GM18508 (cell line): ENCODE data around the gene TARM1.

Experiments used
- ATAC-seq: cut with Tn5 transposase; IDR thresholded peaks from one replicate; pipeline ENCODE4 v1.9.1; 2021; ENCODE audit warnings: moderate number of reproducible peaks; ENCODE audit not compliant: insufficient read depth, unreplicated experiment

Gene TARM1

DNA sequence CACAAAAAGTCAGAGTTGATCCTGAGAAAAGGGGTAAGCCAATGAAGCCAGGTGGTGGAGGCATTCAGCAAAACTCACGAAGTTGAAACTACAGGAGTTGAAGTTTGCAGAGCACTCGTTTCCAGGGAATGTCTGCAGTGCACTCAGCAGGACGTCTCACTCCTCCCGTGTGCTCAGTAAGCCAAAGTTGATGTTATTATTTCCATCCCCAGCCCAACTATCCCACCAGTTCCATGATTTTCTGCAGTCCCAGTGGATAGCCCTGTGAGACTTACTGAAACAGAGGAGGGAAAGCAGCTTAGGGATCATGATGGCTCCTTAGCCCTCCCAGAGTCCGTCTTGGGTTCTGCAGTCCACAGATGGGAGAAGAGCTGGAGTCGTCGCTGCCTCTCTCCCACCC, at the start of gene TARM1:
Gene TARM1 (minus strand): TSS at position 334 of the 400 bp plus-strand sequence. CDS start 25 bp downstream, at position 309.
- no peak for ATAC-seq

DNA sequence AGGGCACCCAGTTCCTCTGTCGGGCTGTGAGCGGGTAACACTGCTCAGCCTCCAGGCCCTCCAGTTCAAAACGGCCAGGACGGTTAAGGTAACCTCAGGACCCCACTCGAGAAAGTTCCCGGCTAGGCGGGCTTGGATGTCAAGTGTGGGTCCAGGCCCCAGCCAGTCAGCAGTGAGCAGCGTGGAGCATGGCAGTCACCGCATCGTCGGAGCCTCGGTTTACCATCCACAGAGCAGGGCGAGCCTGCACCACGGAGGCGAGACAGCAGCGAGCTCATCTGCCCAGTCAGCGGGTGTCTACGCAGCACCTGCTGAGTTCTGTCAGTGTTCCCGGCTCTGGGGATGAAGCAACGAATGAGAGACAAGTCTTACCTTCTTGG, 48.4 kb upstream of the TARM1 start:
- no peak for ATAC-seq

DNA sequence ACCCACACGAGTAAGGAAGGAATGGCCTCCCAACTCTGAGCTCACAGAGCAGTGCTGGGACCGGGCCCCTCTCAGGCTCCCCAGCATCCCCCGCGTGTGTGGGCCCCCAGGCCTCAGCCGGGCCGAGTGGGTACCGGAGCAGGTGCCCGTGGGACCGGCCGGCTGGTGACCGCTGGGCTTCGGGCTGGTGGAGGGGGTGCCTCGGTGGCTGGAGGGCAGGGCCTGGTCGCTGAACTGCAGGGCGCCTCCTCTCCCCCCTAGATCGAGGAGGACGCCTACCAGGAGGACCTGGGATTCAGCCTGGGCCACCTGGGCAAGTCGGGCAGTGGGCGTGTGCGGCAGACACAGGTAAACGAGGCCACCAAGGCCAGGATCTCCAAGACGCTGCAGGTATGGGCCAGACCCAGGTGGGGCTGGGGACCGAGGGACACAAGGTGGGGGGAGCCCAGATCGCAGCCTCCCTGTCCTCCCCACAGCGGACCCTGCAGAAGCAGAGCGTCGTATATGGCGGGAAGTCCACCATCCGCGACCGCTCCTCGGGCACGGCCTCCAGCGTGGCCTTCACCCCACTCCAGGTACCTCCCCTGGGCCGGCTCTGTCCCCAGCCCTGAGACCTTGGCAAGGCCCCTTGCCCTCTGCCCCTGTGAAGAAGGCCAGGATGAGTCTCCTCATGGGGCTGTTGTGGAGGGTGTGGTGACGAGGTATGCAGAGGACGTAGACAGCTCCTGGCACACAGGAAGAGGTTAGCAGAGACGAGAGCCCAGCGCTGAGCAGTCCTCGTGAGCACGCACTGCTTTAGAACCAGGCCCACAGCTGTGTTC, 47.8 kb upstream of the TARM1 start:
- ATAC-seq: no peak

DNA sequence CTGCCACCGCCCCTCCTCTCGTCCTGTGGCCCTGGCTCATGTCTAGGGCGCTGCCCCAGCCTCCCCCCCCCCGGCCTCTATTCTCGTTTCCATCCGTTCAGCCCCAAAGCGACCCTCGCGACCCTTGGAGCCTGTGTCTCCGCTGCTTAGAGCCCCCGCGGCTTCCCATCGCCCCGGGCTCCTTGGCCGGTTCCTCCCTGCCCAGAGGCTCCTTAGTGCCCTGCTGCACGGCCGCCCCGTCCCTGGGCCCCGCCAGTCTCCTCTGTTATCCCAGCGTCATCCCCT, 47.2 kb upstream of the TARM1 start:
- ATAC-seq: no peak

DNA sequence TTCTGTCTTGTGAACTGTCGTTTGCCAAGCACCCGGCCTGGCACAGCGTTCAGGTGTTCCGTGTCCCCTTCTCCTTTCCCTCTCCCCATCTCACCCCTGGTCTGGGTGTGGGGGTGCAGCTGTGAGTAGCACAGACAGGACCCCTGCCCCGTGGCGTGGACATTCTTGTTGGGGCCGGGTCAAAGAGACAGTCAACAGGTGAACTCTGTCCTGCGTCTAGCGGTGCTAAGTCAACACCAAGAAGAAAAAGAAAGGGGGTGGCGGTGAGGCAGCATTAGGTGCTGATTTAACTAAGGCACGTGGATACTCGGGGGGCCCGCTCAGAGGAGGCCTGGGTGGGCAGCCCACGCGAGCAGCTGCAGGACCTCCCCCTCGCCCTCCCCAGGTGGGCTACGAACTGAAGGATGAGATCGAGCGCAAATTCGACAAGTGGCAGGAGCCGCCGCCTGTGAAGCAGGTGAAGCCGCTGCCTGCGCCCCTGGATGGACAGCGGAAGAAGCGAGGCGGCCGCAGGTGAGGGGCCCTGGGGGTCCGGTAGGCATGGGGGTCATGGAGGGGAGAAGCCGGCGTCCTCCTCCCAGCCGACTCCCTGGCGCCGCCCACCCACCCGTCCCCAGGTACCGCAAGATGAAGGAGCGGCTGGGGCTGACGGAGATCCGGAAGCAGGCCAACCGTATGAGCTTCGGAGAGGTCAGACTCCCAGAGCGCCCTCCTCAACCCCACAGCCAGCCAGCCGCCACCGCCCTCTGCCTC, 46.7 kb upstream of the TARM1 start:
- no peak for ATAC-seq

DNA sequence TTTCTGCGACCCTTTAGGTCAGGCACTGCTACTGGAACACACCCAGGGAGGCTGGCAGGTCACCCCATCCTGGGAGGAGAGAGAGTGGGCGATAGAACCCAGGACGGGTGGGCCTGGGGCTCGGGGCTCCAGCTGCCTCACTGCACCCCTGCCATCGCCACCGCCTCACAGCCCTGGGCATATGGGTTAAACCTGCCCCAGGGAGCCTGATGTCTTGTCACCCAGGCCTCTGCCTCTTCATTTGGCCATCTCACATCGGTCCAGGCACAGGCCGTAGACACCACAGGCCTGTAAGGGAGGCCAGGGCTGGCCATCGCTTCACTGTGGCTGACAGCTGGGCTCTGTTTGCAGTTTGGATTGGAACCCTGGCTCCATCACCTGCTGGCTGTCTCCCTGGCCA, 44.5 kb upstream of the TARM1 start:
- ATAC-seq: no peak

DNA sequence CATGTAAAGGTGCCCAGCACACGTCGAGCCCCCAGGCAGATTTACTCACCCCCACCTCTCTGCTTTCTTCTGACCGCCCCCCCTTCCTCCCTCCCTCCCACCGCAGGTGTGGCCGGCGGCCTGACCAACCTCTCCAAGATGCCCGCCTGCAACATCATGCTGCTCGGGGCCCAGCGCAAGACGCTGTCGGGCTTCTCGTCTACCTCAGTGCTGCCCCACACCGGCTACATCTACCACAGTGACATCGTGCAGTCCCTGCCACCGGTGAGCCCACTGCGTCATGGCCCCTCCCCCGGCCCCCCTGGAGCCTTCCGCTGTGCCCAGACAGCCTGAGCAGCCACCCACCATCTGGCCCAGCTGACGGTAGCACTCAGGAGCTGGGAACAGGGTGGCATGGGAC, 43.2 kb upstream of the TARM1 start:
- no peak for ATAC-seq

DNA sequence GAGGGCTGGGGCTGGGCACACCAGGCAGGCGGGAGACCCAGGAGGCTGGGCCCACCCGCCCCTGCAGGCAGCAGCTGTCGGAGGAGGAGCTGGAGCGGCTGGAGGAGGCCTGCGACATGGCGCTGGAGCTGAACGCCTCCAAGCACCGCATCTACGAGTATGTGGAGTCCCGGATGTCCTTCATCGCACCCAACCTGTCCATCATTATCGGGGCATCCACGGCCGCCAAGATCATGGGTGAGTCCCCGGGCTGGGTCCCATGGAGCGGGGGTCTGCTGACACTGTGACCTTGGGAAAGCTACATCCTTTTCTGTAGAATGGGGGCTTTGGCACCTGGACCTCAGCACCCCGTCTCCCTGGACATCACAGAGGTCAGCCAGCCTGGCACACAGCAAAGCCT, 42.5 kb upstream of the TARM1 start:
- no peak for ATAC-seq

DNA sequence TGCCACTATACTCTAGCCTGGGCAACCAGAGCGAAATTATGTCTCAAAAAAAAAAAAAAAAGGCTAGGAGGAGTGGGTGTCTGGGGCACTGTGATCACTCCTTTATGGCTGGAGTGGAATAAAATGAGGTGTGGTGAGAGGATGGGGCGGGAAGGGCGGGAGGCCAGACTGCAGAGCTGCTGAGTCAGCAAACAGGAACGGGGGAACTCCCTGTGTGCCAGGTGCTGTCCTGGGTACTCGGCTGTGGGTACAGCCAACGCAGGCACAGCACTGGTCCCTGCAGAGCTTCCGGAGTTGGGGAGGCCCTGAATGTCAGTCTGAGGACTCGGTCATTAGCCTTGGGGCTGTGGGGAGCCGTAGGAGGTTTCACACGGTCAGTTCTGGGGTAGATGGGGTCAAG, 40.1 kb upstream of the TARM1 start:
- ATAC-seq: no peak

DNA sequence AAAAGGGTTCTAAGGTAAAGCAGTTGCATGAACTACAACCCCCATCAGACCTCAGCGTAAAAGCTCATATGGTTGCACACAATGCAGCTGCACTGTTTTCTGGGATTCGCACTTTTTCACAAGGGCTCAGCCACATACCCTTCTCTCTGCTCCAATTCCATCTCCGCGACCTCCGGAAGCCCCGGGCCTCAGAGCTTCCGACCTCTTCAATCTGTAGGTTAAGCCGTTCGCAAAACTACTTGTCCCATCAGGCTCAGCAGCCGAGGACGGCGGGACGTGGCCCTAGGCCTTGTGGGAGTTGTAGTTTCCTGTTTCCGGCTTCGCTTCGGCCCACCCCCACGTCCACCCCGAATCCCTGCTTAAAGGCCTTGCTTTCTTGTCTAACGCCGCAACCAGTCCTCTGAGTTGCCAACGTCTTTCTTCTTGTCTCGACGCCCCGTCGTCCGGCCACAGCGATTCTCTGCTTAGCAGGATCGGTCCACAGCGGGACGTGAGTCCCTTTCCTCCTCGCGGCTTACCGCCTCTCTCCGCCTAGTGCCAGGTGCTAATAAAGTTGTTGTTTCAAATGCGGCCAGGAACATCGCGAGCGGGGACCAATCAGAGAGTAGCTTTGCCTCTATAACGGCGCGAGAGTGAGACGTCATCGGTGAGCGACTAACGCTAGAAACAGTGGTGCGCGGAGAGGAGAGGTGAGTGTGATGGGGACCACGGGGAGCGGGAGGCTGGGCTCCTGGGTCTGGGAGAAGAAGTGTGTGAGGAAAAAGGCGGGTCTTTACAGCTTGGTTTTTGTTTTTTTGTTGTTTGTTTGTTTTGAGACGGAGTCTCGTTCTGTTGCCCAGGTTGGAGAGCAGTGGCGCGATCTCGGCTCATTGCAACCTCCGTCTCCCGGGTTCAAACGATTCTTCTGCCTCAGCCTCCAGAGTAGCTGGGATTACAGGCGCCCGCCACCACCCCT, 34.2 kb upstream of the TARM1 start, which contains the start of the genes PRPF31 and TFPT:
Gene PRPF31 (plus strand): TSS at position 646 of the 955 bp plus-strand sequence. CDS start 2,525 bp downstream, outside the sequence.
Gene TFPT (minus strand): TSS at position 549 of the 955 bp plus-strand sequence. CDS start 388 bp downstream, at position 161.
- peak; percentile 73 for ATAC-seq

DNA sequence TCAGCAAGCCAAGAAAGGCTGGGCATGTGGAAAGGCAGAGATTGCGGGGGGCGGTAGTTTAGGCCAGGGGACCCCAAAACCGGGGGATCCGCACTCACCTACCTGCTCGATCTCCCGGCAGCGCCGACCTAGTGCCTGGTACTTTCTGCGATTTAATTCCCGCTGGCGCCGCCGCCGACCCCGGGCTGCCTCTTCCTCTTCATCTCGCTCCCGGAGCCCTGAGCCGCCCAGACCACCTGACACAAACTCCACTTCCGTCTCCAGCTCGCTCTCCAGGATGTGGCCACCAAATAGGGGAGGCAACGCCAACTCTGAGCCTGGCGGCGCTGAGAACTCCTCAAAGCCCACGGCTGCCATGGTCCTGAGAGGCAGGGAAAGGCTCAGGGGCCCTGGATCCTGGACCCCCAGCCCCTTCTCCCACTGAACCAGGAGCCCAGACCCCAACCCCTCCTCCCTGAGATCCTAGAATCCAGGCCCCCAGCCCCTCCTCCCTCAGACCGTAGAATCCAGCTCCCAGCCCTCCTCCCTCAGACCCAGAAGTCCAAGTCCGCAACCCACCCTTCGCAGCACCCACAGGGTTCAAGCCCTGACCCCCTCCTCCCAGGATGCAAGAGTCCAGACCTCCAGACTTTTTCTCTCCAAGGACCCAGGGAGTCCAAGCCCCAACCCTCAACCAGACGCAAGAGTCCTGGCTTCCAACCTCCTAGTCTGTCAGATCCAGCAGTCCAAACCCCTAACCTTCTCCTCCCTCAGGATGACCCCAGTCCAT, 33.4 kb upstream of the TARM1 start:
- ATAC-seq: no peak

DNA sequence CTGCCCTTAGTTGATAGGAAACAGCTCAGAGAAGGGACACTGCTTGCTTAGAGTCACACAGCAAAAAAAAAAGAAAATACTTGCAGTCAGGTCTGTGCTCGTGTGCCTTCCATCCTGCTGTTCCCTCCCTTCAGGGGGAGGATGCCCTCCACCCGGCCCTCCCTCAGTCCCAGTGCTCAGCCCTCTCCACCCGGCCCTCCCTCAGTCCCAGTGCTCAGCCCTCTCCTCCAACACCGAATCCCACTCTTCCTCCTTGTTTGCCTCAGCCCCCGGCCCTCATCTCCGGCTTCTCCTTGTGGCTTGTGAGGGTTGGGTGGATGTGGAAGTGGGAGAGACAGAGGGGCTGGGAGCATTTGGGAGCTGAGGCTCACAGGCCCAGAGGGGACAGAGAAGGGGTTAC, 28.5 kb upstream of the TARM1 start:
- no peak for ATAC-seq

DNA sequence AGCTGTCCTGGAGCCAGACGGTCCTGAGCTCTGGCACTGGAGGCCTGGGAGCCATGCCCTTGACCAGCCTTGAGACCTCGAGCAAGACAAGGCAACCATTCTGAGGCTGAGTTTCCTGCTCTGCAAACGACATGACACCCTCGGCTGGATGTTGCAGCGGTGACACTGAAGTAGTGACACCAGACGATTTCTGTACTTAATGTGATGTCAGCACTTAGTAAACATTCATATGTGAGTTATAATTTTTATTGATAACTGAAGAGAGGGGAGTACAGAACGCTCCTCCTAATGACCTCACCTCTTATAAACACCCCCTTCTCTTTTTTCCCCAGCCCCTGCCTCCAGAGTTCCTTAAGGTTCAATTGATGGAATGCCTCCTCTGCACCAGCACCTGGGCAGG, 27.3 kb upstream of the TARM1 start:
- no peak for ATAC-seq

DNA sequence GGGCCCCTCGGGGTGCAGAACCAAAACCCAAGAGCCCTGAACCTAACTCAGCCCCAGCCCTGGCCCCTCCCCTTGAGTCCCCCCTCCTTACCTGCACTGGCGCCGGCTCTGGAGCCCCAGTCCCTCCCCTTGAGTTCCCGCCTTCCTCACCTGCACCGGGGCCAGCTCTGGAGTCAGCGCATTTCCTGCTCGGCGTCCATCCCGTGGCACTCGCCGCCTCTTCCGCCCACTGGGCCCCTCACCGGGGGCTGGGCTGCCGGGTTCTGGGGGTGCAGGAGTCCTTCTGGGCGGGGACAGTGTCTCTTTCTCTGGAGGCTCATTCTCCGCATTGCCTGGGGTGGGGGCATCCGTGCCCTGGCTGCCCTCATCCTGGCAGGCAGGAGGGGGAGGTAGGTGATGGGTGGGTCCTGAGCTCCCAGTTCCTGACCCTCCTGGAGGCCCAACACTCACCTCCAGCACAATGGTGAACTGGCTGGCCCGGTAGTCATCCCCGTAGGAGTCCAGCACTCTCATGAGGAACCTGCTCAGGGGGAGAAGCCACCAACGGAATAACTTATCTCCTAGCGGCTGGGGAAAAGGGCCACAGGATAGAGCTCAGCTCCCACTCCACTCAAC, 26.8 kb upstream of the TARM1 start:
- no peak for ATAC-seq

DNA sequence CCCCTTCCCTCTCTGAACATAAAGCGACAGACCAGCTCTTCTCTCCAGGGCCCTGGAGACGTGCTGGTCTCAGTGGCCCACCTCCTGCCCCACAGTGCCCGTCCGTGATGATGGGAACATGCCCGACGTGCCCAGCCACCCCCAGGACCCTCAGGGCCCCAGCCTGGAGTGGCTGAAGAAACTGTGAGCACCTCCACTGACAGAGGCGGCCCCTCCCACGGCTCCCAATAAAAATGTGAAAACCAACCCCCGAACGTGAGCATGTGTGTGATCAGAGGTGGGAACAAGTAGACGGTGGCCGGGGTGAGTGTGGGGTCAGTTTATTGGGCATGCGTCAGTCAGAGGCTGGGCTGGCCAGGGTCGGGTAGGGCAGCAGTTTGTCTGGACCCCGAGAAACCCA, 25.6 kb upstream of the TARM1 start:
- ATAC-seq: no peak

DNA sequence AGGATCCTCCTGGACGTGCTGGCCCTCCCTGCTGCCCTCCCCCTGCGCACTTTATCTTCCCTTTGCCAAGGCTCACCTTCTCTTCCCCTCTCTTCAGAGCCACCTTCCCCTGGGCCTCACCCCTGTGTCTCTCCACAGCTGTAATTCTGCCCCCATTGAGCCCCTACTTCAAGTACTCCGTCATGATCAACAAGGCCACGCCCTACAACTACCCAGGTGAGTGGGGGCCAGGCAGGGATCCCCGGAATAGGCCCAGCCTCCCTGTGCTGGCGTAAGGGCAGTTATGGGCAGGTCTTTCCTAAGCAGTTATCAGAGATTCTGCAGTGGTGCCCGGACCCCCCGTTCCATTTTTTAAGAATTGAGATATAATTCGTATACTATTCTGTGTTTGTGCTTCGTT, 24.6 kb upstream of the TARM1 start:
- ATAC-seq: no peak

DNA sequence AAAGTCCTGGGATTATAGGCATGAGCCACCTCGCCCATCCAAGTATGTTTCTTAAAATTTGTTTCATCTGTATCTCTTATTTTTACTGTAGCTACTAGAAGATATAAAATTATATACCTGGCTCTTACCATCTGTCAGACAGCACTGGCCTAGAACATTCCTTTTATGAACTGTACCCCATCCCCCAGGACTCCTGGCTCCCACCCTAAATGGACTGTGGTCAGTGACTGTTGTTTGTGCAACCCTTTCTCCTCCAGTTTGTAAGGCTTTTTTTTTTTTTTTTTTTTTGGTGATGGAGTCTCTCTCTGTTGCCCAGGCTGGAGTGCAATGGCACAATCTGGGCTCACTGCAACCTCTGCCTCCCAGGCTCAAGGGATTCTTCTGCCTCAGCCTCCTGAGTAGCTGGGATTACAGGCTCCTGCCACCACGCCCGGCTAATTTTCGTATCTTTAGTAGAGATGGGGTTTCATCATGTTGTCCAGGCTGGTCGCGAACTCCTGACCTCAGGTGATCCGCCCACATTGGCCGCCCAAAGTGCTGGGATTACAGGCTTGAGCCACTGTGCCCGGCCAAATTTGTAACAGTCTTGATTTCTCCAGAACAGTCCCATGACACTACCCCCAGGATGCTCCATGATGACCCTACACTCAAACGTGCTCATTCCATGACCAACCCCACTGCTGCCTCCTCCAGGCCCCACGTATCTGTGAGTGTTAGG, 24.0 kb upstream of the TARM1 start:
- ATAC-seq: no peak

DNA sequence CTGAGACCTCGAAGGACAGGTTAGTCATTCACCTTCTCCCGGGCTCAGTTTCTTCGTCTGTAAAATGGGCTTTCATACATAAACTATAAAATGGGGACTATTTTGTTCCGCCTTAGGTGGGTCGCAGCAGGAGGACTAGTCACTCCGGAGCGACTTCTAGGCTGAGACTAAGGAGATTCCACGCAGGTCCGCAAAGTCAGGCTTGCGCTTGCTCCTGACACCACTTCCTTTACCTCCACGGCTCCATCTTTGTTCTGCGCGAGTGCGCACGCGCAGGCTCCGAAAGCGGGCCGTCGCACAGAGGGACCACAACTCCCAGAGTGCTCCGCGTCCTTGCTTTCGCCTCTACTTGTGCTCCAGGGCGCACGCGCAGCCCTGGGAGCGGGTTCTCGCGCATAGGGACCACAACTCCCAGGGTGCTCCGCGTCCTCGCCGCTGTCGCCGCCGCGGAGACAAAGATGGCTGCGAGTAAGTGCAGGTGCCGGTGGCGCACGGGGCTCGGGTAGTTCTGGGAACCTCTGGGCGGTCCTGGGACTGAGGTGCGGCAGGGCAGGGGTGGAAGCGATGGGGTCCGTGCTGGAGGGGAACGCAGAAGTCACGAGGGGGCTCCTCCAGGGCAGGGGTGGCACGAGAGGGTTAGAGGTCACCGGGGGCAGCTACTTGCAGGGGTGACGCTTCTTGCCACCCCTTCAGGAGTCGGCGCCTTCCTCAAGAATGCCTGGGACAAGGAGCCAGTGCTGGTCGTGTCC, 21.4 kb upstream of the TARM1 start, which contains the start of gene NDUFA3:
Gene NDUFA3 (plus strand): TSS at position 435 of the 749 bp plus-strand sequence. CDS start 24 bp downstream, at position 459.
- peak; percentile 87 for ATAC-seq
